GM23338 (cell line): ENCODE results near the gene GRK2.

ENCODE experiments used
- CREB1 ChIP-seq: fragments of 250-450 bp; sonication (Bioruptor Pico); IDR thresholded peaks from 2 replicates; pipeline ENCODE4 v1.5.0; 2020; ENCODE audit warnings: low read depth, mild to moderate bottlenecking, moderate library complexity
- CTCF ChIP-seq, 2 experiments: fragments of 200-600 bp in 1 of 2; sonication (generic) in 1 of 2; conservative IDR thresholded peaks; 2 replicates each; pipeline versions ENCODE4 v1.5.1 to v1.6.1; 2016 to 2017; ENCODE audit warnings: antibody characterized with exemption in 2 of 2, low read depth in 2 of 2, mild to moderate bottlenecking in 2 of 2, moderate library complexity in 1 of 2
- ETS1 ChIP-seq: IDR thresholded peaks from 2 replicates; pipeline ENCODE4 v1.6.1; 2016; ENCODE audit warnings: antibody characterized with exemption
- EZH2 ChIP-seq: fragments of 200-600 bp; sonication (generic); IDR thresholded peaks from one replicate; pipeline ENCODE4 v1.8.0; 2017; ENCODE audit warnings: antibody characterized with exemption, mild to moderate bottlenecking, low read depth; ENCODE audit not compliant: unreplicated experiment
- EZH2phosphoT487 ChIP-seq: fragments of 200-600 bp; sonication (generic); IDR thresholded peaks from one replicate; pipeline ENCODE4 v1.8.1; 2018; ENCODE audit warnings: antibody characterized with exemption; ENCODE audit not compliant: unreplicated experiment
- JUNB ChIP-seq: IDR thresholded peaks from one replicate; pipeline ENCODE4 v1.6.1; 2016; ENCODE audit warnings: antibody characterized with exemption; ENCODE audit not compliant: unreplicated experiment
- POLR2AphosphoS5 ChIP-seq: IDR thresholded peaks from 2 replicates; pipeline ENCODE4 v1.6.1; 2016; ENCODE audit warnings: antibody characterized with exemption, low read depth
- REST ChIP-seq: IDR thresholded peaks from one replicate; pipeline ENCODE4 v1.6.1; 2018; ENCODE audit warnings: antibody characterized with exemption; ENCODE audit not compliant: unreplicated experiment
- ZNF114 ChIP-seq: fragments of 250-450 bp; sonication (Bioruptor Pico); IDR thresholded peaks from 2 replicates; pipeline ENCODE4 v1.5.0; 2020; ENCODE audit warnings: mild to moderate bottlenecking, moderate library complexity

GRCh38 chr11:67282876-67283371 lies 16.7 kb downstream of the GRK2 start:
- TF ChIP-seq CTCF (conservative IDR thresholded peaks at IDR 0.05; ENCODE audit: low read depth in 2 of 2) (no peak), ETS1 (no peak), POLR2AphosphoS5 (no peak), CREB1 (CRISPR knock-in tag) (no peak), ZNF114 (CRISPR knock-in tag) (no peak), JUNB (no peak), EZH2phosphoT487 (no peak), EZH2 (no peak), REST (no peak)
